Measurements from ENCODE around the gene ORC2.
A peak's percentile ranks its signal among the peaks of the same experiment; 100 is the strongest.

The ORC2 gene

GRCh38 chr2:200861617-200862155, 101.8 kb downstream of the ORC2 start:
- H3K27ac ChIP-seq (ENCODE audit: low read length): no peak overlapping the region
- peaks cover 18 to 29% of the 10 kb centered on the region in 2 donors for H3K36me3 ChIP-seq (ENCODE audit: control insufficient read depth in 2 of 2, insufficient read depth in 2 of 2, low read length in 2 of 2)
- H3K9ac ChIP-seq (ENCODE audit: low read length in 2 of 2): peak overlapping the region; percentile 37 to 100
- no peaks in the 10 kb centered on the region for H3K9me3 ChIP-seq (ENCODE audit: control insufficient read depth in 2 of 2, low read length in 2 of 2)
- peaks cover 9% of the 10 kb centered on the region for H3K4me1 ChIP-seq (ENCODE audit: control insufficient read depth, insufficient read depth, low read length)
- H3K27me3 ChIP-seq (ENCODE audit: control insufficient read depth in 1 of 2, insufficient read depth in 2 of 2, low read length in 2 of 2): no peaks in the 10 kb centered on the region
- peak overlapping the region; percentile 97 to 99 for H3K4me3 ChIP-seq (ENCODE audit: low read length in 2 of 2)

DNA sequence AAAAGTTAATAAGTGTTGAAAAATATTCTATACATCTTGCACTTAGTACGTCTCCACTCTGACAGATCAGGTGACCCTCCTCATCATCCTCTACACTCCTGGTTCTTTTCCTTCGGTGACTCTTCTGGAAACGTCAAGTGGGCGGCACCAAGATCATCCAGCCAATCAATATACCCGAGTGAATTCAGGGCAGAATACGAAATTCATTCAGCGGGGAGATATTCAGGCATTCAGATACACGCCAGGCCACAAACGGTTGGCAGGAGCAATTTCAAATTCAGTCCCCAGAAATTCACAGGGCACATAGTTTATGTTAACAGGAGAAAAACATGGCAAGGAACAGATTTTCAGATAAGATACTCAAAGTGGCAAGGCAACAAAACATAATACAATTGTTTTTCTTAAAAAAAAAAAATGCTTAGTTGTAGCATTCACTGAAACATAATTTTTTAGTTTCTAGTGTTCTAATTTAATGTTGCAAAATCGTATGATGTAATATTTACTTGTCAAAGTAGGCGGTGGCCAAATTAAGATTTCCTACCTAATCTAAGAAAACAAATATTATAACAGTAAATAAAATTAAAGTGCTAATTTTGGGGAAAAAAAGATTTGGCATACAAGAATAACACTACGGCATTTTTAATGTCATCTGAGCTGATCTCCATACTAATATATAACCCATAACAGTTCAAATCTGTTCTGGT, 103.2 kb downstream of the ORC2 start:
- Histone ChIP-seq H3K4me1 (ENCODE audit: control insufficient read depth, insufficient read depth, low read length) (peaks cover 9% of the 10 kb centered on the region), H3K4me3 (ENCODE audit: low read length in 2 of 2) (peak overlapping the region; percentile 50 to 64), H3K27me3 (ENCODE audit: control insufficient read depth in 1 of 2, insufficient read depth in 2 of 2, low read length in 2 of 2) (no peaks in the 10 kb centered on the region), H3K36me3 (ENCODE audit: control insufficient read depth in 2 of 2, insufficient read depth in 2 of 2, low read length in 2 of 2) (peaks cover 26 to 36% of the 10 kb centered on the region in 2 donors), H3K27ac (ENCODE audit: low read length) (no peak overlapping the region), H3K9me3 (ENCODE audit: control insufficient read depth in 2 of 2, low read length in 2 of 2) (no peaks in the 10 kb centered on the region), H3K9ac (ENCODE audit: low read length in 2 of 2) (no peak overlapping the region)
